Inflammatory macrophage treated with lipopolysaccharide for 1 hour (primary cell): ENCODE measurements around the gene ZNF48.

ENCODE experiments used
- DNase-seq, 2 donors: peaks; one replicate each; pipeline ENCODE4 v3.0.0-alpha.2; 2020 to 2022

ZNF48 gene

DNA sequence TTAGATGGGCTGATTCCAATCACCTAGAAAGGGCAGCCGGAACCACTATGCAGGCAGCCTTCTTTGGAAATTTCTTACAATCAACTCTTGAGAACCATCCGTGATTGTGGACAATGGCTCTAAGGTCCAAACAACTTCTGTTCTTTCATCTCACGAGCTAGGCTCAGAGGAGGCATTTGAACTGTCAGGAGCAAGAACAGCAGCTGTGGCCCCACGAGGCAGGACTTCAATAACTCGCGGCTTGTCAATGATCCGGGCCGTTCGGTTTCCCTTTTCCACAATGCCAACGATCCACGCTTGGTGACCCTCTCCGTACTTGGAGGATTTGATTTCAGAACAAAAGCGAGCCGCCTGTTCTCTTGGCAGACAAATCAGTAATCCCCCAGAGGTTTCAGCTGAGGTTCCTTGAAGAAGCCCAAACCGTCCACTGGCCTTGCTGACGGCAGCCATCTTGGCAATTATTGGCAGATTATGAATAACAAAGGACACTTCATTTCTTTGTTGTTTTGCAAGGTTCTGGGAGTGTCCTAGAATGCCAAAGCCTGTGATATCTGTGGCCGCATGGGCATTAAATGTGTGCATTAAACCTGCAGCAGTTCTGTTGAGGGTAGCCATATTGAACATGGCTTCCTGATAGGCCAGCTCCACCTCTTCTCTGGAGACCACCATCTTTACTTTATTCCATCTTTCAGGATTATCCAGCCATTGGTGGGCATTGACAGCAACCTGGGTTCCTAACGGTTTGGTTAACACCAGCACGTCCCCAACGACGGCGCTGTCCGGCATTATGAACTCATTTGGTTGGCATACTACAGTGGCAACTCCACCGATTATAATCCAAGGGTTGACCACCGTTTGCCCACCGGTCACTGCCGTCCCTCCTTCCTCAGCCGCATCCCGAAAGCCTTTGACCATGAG, 49.3 kb downstream of the ZNF48 start:
- no peak for DNase-seq

DNA sequence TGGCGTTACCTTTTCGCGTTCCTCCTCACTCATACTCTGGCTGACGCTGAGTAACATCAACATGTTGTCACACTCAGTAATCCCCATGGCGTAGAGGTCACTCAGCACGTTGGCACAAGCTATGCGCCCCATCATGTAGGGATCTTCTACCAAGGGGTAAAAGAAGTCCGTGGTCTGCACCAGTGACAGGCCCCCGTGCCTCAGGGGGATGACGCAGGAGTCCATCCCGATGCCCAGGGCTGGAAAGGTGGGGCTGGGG, 49.9 kb downstream of the ZNF48 start:
- DNase-seq: no peak

GRCh38 chr16:30445408-30446202, 50.4 kb downstream of the ZNF48 start, which contains the start of gene SEPHS2:
Gene SEPHS2, minus strand, starts transcription at chr16:30445874. Its CDS starts 147 bp downstream, at chr16:30445727.
- peak; percentile 98 to 100 for DNase-seq

GRCh38 chr16:30446203-30446595, 51.0 kb downstream of the ZNF48 start:
- DNase-seq: no peak

- no peak for DNase-seq
Observed at GRCh38 chr16:30447512-30448226, 52.4 kb downstream of the ZNF48 start.

- no peak for DNase-seq
Observed at GRCh38 chr16:30449116-30449435, 53.9 kb downstream of the ZNF48 start.
